HTR-8/SVneo (cell line): ENCODE data around the gene SLC7A4.

Source experiments
- DNase-seq: peaks from one replicate; pipeline ENCODE4 v3.0.0; 2011; ENCODE audit warnings: low spot score, mixed read lengths; ENCODE audit not compliant: insufficient read length
- FAIRE-seq: peaks from 2 replicates; lab custom pipeline; 2011; peaks lifted over from hg19 to GRCh38; lab: Jason Lieb, UNC

The SLC7A4 gene

GRCh38 chr22:21001601-21002325 is 30.6 kb downstream of the SLC7A4 start, which contains the start of gene THAP7:
TSS of gene THAP7 (minus strand) at chr22:21002118. CDS start at chr22:21001911, 207 bp downstream.
- FAIRE-seq (peak; percentile 76), DNase-seq (peak; percentile 86)

GRCh38 chr22:21000987-21001600 is 31.3 kb downstream of the SLC7A4 start:
- no peak for FAIRE-seq
- no peak for DNase-seq

DNA sequence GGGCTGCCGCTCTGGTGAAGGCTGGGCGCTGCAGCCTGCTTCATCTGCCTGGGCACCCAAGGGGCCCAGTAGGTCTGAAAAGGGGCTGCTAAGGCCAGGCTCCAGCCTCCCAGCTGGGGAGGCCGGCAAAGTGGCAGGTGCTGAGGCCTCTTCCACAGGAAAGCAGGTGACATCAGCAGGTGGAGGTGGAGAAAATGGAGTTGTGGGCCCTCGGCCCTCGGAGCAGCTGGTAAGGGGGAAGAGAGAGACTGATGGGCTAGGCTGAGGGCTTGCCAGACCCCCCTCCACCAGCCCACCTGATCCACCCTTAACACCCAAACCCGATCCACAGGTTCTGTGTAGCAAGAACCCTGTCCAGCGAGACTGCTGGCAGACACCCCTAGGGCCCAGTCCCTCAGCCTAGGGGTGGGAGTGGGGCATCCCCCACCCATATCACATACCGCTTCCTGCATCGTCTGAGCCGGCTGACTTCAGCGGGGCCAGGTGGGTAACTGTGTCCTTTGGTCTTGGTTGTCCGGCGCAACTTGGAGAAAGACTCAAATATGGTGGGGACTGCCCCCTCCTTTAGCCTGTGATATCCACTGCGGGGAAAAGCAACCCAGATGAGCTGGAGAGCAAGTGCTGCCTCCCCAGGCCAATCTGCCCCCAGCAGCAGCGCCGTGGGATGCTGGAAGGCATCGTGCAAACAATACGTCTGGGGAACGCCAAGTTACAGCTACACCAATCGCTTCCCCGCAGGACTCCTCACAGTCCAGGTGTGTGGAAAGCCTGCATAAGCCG is 32.0 kb downstream of the SLC7A4 start:
- FAIRE-seq (no peak), DNase-seq (no peak)

DNA sequence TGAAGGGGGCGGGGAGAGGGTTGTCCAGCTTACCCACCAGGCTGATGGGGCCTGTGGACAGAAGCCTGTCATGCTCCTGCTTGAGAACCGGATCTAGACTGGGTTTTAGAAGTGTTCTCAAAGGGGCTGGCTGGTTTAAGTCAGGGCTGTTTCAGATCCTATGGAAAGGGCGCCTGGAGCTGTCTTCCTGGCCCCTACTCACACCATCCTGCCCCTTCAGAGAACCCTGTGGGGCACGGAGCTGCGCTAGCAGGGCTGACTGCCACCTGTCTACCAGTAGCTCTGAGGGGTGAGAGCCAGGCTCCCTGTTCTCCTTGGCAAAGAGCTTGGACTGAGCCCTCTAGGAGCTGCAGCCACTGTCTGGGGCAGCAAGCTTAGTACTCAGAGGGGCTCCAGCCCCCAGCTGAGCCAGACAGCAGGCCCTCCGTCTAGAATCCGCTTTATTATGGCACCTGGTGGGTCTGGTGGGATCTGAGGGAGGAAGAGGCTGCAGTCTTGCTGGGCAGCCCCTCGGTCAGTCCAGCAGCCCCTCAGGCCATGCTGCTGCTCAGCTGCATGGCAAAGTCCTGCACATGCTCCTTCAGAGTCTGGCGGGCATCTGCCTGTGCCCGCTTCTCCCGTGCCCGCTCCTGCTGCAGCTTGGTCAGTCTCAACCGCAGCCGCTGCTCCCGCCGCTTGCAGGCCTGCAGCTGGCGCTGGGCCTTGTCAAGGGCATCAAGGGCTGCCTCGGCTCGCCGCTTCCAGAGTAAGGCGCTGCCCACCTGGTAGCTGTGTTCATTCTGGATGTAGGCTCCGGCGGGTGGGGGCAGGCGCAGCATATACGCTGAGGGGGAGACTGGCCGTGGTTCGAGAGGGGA is 32.8 kb downstream of the SLC7A4 start:
- FAIRE-seq = no peak
- DNase-seq = no peak

- FAIRE-seq = no peak
Measured at GRCh38 chr22:20998411-20999336, 33.7 kb downstream of the SLC7A4 start.

DNA sequence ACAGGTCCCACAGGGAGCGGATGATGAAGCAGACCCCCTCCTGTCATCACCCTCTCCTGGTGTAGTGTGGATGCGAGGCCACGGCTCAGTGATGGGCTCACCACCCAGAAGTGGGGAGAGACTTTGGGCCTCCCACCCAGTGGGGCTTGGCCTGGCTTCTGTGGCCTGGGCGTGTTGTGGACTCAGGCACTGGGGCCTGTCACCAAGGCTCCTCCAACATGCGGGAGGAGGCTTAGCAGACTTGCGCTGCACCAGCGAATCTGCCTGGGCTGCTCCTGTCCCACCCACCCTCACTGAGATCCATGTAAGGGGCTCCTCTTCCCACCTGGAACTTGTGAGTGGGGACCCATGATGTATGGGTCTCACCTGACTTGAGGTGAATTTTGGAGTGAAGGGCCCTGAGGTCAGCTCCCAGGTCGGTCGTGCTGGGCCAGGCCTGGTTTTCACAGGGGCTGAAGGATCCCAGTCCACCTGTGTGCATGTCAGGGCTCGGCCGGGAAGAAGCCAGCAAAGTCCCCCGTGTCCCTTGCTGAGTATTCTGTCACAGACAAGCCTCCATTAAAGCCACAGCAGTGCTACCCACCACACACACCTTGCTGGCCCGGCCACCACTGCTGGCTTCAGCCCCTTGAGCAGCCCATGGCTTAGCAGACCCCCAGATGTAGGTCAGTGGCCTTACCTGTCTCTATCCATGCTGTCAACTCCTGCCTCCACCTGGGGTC is 34.7 kb downstream of the SLC7A4 start:
- FAIRE-seq (no peak), DNase-seq (no peak)

More at GRCh38 chr22:20998411-20999336, 33.7 kb downstream of the SLC7A4 start:
- DNase-seq = no peak

DNA sequence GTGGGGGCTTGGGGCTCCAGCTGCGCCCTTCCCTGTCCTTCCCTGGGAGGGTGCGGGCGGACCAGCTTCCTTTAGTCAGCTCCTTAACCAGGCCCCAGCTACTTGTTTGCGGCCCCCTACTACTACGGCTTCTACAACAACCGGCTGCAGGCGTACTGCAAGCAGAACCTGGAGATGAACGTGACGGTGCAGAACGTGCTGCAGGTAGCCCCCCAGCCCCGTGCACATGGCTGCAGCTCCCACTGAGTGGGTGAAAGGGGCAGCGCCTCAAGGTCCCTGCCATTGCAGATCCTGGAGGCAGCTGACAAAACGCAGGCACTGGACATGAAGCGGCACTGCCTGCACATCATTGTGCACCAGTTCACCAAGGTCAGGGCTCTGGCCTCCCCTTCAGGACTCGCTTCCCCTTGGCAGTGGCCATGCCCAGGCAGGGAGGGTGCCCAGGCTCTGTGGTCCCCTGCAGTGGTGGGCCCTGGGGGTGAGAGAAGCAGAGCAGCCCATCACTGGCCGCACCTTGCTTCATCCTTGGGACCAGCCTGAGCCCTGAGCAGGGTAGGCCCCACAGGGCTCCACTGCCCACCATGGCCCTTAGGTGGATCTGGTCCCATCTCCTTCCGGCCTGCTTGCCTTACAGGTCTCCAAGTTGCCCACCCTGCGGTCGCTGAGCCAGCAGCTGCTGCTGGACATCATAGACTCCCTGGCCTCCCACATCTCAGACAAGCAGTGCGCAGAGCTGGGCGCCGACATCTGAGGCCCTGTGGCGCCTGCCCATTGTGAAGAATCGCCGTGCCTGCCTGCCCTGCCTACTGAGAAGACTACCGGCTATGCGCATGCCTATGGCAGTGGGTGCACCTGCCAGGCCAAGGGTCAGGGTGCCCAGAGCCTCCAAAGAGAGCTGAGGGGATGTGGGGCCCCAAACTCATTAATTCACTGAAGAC is 35.5 kb downstream of the SLC7A4 start:
- DNase-seq = no peak
- no peak for FAIRE-seq

DNA sequence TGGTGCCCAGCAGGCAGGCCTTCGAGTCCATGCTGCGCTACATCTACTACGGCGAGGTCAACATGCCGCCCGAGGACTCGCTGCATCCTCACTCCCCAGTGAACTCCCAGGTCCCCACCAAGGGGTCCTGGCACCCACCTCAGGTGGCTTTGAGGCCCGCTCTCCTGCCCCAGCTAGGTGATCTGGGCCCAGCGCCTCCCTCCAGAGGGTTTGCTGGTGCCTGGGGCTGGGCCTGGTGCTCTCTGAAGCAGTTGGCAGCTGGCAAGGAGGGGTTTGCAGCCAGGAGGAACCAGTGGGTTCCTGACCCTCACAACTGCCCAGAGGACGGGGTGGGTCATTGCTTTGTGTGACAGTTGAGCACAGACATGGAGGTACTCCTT is 36.3 kb downstream of the SLC7A4 start:
- DNase-seq (no peak), FAIRE-seq (no peak)

DNA sequence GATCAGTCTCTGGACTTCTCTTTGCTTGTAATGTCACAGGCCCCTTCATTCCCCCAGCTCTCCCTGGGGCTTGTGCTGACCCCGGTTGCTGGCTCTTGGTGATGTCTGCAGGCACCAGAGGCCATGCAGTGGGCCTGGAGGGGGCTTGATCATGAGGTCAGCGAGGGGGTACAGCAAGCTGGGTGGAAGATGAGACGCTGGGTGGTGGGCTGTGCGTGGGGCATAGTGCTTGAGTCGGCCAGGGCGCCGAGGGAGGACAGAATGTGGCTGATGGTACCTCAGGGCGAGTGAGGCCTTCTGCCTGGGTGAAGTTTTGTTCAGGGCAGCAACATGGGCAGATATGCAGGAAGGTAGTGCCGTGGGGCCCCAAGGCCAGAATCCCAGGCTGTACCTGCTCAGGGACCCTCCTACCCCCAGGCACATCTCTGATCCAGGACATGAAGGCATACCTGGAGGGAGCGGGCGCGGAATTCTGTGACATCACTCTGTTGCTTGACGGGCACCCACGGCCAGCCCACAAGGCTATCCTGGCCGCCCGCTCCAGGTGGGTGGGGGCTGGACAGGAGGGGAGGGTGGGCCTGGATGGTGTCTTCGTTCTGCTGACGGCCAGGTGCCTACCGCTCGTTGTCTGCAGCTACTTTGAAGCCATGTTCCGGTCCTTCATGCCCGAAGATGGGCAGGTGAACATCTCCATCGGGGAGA is 36.9 kb downstream of the SLC7A4 start:
- DNase-seq = no peak
- FAIRE-seq = no peak

GRCh38 chr22:20994902-20995241 is 37.5 kb downstream of the SLC7A4 start:
- DNase-seq = no peak
- FAIRE-seq = no peak

- no peak for DNase-seq
- no peak for FAIRE-seq
Measured at GRCh38 chr22:20994128-20994901, 38.0 kb downstream of the SLC7A4 start.

DNA sequence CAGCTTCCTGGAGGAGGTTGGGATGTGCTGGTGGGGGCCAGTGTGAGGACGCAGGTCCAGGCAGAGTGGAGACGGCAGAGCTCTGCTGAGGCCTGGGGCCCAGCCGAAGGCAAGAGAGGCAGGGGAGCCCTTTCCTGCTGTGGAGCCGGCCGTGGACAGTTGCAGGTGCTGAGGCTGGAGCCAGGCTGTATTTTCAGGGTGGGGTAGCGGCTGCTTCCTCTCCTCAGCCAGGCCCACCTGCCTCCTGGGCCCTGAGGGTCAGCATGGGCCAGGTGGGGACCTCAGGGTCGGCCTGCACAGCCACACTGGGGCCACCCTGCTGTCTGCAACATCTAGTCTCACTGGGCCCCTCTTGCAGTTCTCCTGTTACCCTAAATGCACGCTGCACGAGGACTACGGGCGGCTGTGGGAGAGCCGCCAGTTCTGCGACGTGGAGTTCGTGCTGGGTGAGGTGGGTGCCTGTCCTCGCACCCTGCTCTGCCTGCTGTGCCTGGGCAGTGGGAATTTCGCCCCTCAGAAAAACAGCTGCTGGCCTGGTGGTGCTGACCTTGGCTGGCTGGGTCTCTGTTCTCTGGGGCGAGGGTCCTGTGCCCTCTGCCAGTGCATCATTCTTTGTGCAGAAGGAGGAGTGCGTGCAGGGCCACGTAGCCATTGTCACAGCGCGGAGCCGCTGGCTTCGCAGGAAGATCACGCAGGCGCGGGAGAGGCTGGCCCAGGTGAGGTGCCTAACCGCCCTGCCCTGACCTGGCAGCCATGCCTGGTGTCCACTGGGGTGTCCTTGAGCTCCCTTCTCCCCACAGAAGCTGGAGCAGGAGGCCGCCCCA is 38.8 kb downstream of the SLC7A4 start:
- FAIRE-seq (no peak), DNase-seq (no peak)

GRCh38 chr22:20992456-20993303 is 39.7 kb downstream of the SLC7A4 start:
- no peak for DNase-seq
- FAIRE-seq = no peak

- DNase-seq = no peak
Measured at GRCh38 chr22:20992056-20992442, 40.3 kb downstream of the SLC7A4 start.

More at GRCh38 chr22:20992056-20992442, 40.3 kb downstream of the SLC7A4 start:
- no peak for FAIRE-seq
